K562 (cell line): ENCODE measurements around the gene PPIP5K2. TPM values are rescaled to one million over a fixed set of nuclear protein-coding genes. Genes with fewer than 3 reads are reported as not detected.
"Not testable (repeated sequence)": the region's sequence is repeated elsewhere in the genome, so short reads cannot be mapped to it uniquely, and the experiment has no call there.

Experiments
- ATAC-seq: fragments of 200-7000 bp; cut with Tn5 transposase; 3 replicates; pipeline ENCODE4 v1.9.1; 2020; ENCODE audit warnings: moderate library complexity
- BruUV-seq: library from RNA; stranded (reverse); fragments of 400-500 nt; replicated peaks from 2 replicates; lab custom pipeline; 2021; lab: Mats Ljungman, UMichigan
- CTCF ChIA-PET: fragments of 300-600 bp; formaldehyde crosslinking; extraction: SDS; loops from one replicate; lab custom pipeline; 2021; ENCODE audit warnings: low intra/inter-chr PET ratio; lab: Yijun Ruan, JAX
- POLR2A ChIA-PET: fragments of 300-600, 350-650 bp; sonication (Branson Sonifier 250); formaldehyde crosslinking; extraction: SDS; loops from one replicate; lab custom pipeline; 2021; ENCODE audit warnings: antibody characterized with exemption, inconsistent platforms; lab: Yijun Ruan, JAX
- DNase-seq, 4 experiments: peaks; one replicate each; pipeline versions ENCODE4 v3.0.0 to v3.0.0-alpha.2; 2011 to 2018; ENCODE audit warnings: low spot score in 3 of 4, mixed read lengths in 3 of 4; ENCODE audit errors: extremely low read depth in 1 of 4
- FAIRE-seq: peaks from 2 replicates; lab custom pipeline; 2011; peaks lifted over from hg19 to GRCh38; lab: Jason Lieb, UNC
- H2AFZ ChIP-seq: 2 replicates; pipeline ENCODE4 v1.6.0; 2011; ENCODE audit warnings: low read depth, low read length, control low read depth, inconsistent platforms
- H3K27ac ChIP-seq: fragments of 200-600 bp; 3 replicates; pipeline ENCODE4 v1.8.0; 2011; ENCODE audit warnings: low read depth, mild to moderate bottlenecking, control low read depth, inconsistent platforms, low read length, moderate library complexity, mixed read lengths; ENCODE audit errors: extremely low read depth
- H3K27me3 ChIP-seq, 2 experiments: fragments of 300-600 bp in 1 of 2; 2 replicates in 1 of 2; 3 replicates in 1 of 2; pipeline versions ENCODE4 v1.6.0 to v1.8.0; 2011; ENCODE audit warnings: inconsistent platforms in 2 of 2, low read length in 2 of 2, mild to moderate bottlenecking in 1 of 2, mixed read lengths in 1 of 2, moderate library complexity in 1 of 2; ENCODE audit not compliant: control insufficient read depth in 2 of 2, insufficient read depth in 2 of 2
- H3K36me3 ChIP-seq: fragments of 300-600 bp; 3 replicates; pipeline ENCODE4 v1.8.0; 2011; ENCODE audit warnings: mild to moderate bottlenecking, low read length, inconsistent platforms; ENCODE audit not compliant: control insufficient read depth, insufficient read depth
- H3K4me1 ChIP-seq, 2 experiments: fragments of 200-600 bp in 1 of 2; replicated peaks in 1 of 2; 2 replicates in 1 of 2; 3 replicates in 1 of 2; pipeline versions ENCODE4 v1.5.1 to v1.8.0; 2011; ENCODE audit warnings: inconsistent platforms in 2 of 2, low read length in 2 of 2, mild to moderate bottlenecking in 1 of 2, mixed read lengths in 1 of 2, moderate library complexity in 1 of 2; ENCODE audit not compliant: control insufficient read depth in 2 of 2, insufficient read depth in 2 of 2
- H3K4me2 ChIP-seq: 2 replicates; pipeline ENCODE4 v1.6.1; 2011; ENCODE audit warnings: low read length, control low read depth, inconsistent platforms, mixed read lengths; ENCODE audit not compliant: insufficient read depth
- H3K4me3 ChIP-seq: fragments of 200-600 bp; sonication (generic), shearing (Covaris generic); 2 replicates; pipeline ENCODE4 v1.5.1; 2016; ENCODE audit warnings: control low read depth, inconsistent platforms
- H3K79me2 ChIP-seq: fragments of 200-600 bp; 3 replicates; pipeline ENCODE4 v1.8.0; 2011; ENCODE audit warnings: low read length, inconsistent platforms; ENCODE audit not compliant: control insufficient read depth, insufficient read depth
- H3K9ac ChIP-seq, 2 experiments: 2 replicates each; pipeline versions ENCODE4 v1.6.0 to v1.6.1; 2011; ENCODE audit warnings: low read depth in 2 of 2, low read length in 2 of 2, control low read depth in 1 of 2, inconsistent platforms in 1 of 2, mild to moderate bottlenecking in 1 of 2, mixed read lengths in 1 of 2; ENCODE audit not compliant: insufficient read depth in 1 of 2
- H3K9me1 ChIP-seq: one replicate; pipeline ENCODE4 v1.6.0; 2011; ENCODE audit warnings: inconsistent platforms, mild to moderate bottlenecking, low read length, moderate library complexity; ENCODE audit not compliant: control insufficient read depth, insufficient read depth
- H3K9me3 ChIP-seq: replicated peaks from 2 replicates; pipeline ENCODE4 v1.5.1; 2011; ENCODE audit warnings: low read depth, low read length, inconsistent platforms; ENCODE audit not compliant: control insufficient read depth, insufficient read depth
- H4K20me1 ChIP-seq: replicated peaks from 2 replicates; pipeline ENCODE4 v1.6.1; 2011; ENCODE audit warnings: low read length, inconsistent platforms, mixed read lengths; ENCODE audit not compliant: control insufficient read depth, insufficient read depth
- ELF1 ChIP-seq: fragments of 200-800 bp; sonication (Bioruptor generic); IDR thresholded peaks from 2 replicates; pipeline ENCODE4 v1.6.1; 2016; ENCODE audit warnings: missing genetic modification characterization, missing compliant biosample characterization
- ZNF431 ChIP-seq: sonication (generic); formaldehyde crosslinking; IDR thresholded peaks from 2 replicates; pipeline ENCODE4 v1.8.0; 2022; ENCODE audit warnings: mild to moderate bottlenecking, missing genetic modification reagents
- ZNF584 ChIP-seq: fragments of 200-800 bp; sonication (Bioruptor generic); IDR thresholded peaks from 2 replicates; pipeline ENCODE4 v1.6.1; 2016; ENCODE audit warnings: low read depth, mild to moderate bottlenecking, missing genetic modification characterization, missing compliant biosample characterization
- WGBS: fragments of 100-300 bp; shearing (Covaris generic); methylation state at CpG from one replicate; pipeline ENCODE4 v1.1.6; 2016; ENCODE audit warnings: low coverage, mixed read lengths; ENCODE audit not compliant: insufficient coverage; ENCODE audit errors: missing lambda C conversion rate; 5-methylcytosine and 5-hydroxymethylcytosine counted together
- in situ Hi-C: fragments of 300-500 bp; cut with MboI; formaldehyde crosslinking; loops from 4 replicates; pipeline ENCODE4 v1.15.0; 2018; ENCODE audit warnings: inconsistent platforms, mixed read lengths
- intact Hi-C: fragments of 100-400 bp; cut with micrococcal nuclease; formaldehyde crosslinking; loops from 2 replicates; pipeline ENCODE4 v1.14.2; 2022
- polyA plus RNA-seq, 8 experiments: library from polyadenylated mRNA; depleted of rRNA in 4 of 8; stranded (reverse) in 5 of 8; unstranded in 3 of 8; fragments of >200 nt; fragmentation: Nextera tagmentation in 2 of 8; fragmentation: Illumina TruSeq in 1 of 8; extraction: Ambion mirVana in 2 of 8; extraction: Trizol in 1 of 8; gene quantifications; 2 replicates each; pipeline versions ENCODE4 v1.2.1 to v1.2.3, GENCODE V29; 2011 to 2014; ENCODE audit warnings: inconsistent platforms in 1 of 8, missing spikeins in 1 of 8
- total RNA-seq, 7 experiments: library from RNA; depleted of rRNA in 6 of 7; stranded (reverse); fragments of >200 nt in 6 of 7; fragmentation: Illumina TruSeq in 2 of 7; extraction: Trizol in 2 of 7; gene quantifications; 2 replicates each; pipeline versions ENCODE4 v1.2.1 to v1.2.3, GENCODE V29; 2011 to 2021; ENCODE audit warnings: low replicate concordance in 1 of 7

Gene PPIP5K2
- total and polyA plus RNA-seq, 9 of the 15 experiments (the other 6 are each of a cell fraction or from before 2014, with no cell fraction given) = 39.4 to 150 (median 99.1) TPM

DNA sequence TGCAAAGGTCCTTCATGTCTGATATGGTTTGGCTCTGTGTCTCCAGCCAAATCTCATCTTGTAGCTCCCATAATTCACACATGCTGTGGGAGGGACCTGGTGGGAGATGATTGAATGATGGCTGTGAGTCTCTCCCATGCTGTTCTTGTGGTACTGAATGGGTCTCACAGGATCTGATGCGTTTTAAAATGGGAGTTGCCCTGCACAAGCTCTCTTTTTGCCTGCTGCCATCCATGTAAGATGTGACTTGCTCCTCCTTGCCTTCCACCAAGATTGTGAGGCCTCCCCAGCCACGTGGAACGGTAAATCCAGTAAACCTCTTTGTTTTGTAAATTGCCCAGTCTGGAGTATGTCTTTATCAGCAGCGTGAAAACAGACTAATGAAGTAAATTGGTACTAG, 46.6 kb upstream of the PPIP5K2 start:
- intact Hi-C loops, H4K20me1 ChIP-seq, H3K27ac ChIP-seq, FAIRE-seq, H3K36me3 ChIP-seq, H3K27me3 ChIP-seq, H3K9me3 ChIP-seq, BruUV-seq, CTCF ChIA-PET, DNase-seq, H3K79me2 ChIP-seq, in situ Hi-C loops, H3K9me1 ChIP-seq, H2AFZ ChIP-seq, H3K4me3 ChIP-seq, POLR2A ChIA-PET, H3K4me2 ChIP-seq, H3K9ac ChIP-seq, ATAC-seq, H3K4me1 ChIP-seq: not testable (repeated sequence)
- peak; percentile 94 for TF ChIP-seq ZNF431 (CRISPR knock-in tag)
- WGBS = 0% methylated on average over 4 of the region's 4 CpGs

DNA sequence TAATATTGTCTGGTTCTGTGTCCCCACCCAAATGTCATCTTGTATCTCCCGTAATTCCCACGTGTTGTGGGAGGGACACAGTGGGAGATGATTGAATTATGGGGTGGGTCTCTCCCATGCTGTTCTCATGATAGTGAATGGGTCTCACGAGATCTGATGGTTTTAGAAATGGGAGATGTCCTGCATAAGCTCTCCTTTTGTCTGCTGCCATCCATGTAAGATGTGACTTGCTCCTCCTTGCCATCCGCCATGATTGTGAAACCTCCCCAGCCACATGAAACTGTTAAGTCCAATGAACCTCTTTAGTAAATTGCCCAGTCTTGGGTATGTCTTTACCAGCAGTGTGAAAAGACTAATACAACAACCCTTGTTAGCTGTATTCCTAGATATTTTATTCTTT, 44.7 kb upstream of the PPIP5K2 start:
- Histone ChIP-seq H3K79me2 (no peaks in the 10 kb centered on the region), H3K4me2 (no peak overlapping the region), H3K4me1 (no peaks in the 10 kb centered on the region), H3K27me3 (no peaks in the 10 kb centered on the region), H2AFZ (no peak overlapping the region), H4K20me1 (no peaks in the 10 kb centered on the region), H3K9ac (no peak overlapping the region), H3K4me3 (no peak overlapping the region), H3K36me3 (no peaks in the 10 kb centered on the region), H3K9me1 (no peaks in the 10 kb centered on the region), H3K9me3 (no peaks in the 10 kb centered on the region; the same call in 1 of the 2 replicates), H3K27ac (no peak overlapping the region)
- in situ Hi-C loops = no loop called here
- ChIA-PET CTCF (no interaction called here), POLR2A (interaction anchor here (0.6 kb wide), 1 partner anchor 10 kb away, joined by 3 read pairs; no protein-coding TSS in a partner anchor)
- no peak for ATAC-seq
- 5% methylated on average over 4 of the region's 4 CpGs for WGBS
- intact Hi-C loops = no loop called here
- BruUV-seq = no TSS peak
- no peak for DNase-seq
- FAIRE-seq = no peak
- TF ChIP-seq ELF1 (tag) = no peak
- no peak for TF ChIP-seq ZNF584 (CRISPR knock-in tag)
- TF ChIP-seq ZNF431 (CRISPR knock-in tag) = peak; percentile 98
